Large intestine (tissue), 3 donors: ENCODE results near the gene RSU1. TPM values are rescaled to one million over a fixed set of nuclear protein-coding genes. Genes with fewer than 3 reads are reported as not detected.

ENCODE experiments used
- DNase-seq, 2 donors: peaks; one replicate each; pipeline versions ENCODE4 v3.0.0 to v3.0.0-alpha.2; 2013
- H3K27ac ChIP-seq: one replicate; pipeline ENCODE4 v1.5.1; 2013; ENCODE audit warnings: low read length
- H3K27me3 ChIP-seq: 2 replicates; pipeline ENCODE4 v1.6.1; 2013; ENCODE audit warnings: low read length; ENCODE audit not compliant: control insufficient read depth, insufficient read depth
- H3K36me3 ChIP-seq: 2 replicates; pipeline ENCODE4 v1.6.1; 2013; ENCODE audit warnings: low read length; ENCODE audit not compliant: control insufficient read depth, insufficient read depth
- H3K4me1 ChIP-seq: one replicate; pipeline ENCODE4 v1.6.1; 2013; ENCODE audit warnings: low read length; ENCODE audit not compliant: control insufficient read depth, insufficient read depth
- H3K4me3 ChIP-seq: one replicate; pipeline ENCODE4 v1.5.1; 2013; ENCODE audit warnings: low read length
- H3K9me3 ChIP-seq: one replicate; pipeline ENCODE4 v1.6.1; 2013; ENCODE audit warnings: mild to moderate bottlenecking, low read depth, low read length, moderate library complexity; ENCODE audit not compliant: control insufficient read depth
- WGBS: methylation state at CpG from one replicate; pipeline ENCODE4 v1.1.5; 2013; ENCODE audit warnings: low lambda C conversion rate; ENCODE audit not compliant: insufficient coverage; 5-methylcytosine and 5-hydroxymethylcytosine counted together
- polyA plus RNA-seq: library from polyadenylated mRNA; unstranded; fragments of 120-200 nt; gene quantifications from one replicate; pipeline ENCODE4 v1.2.1, GENCODE V29; 2013

The RSU1 gene
- polyA plus RNA-seq, 1 donor: 37.0 TPM

GRCh38 chr10:16547973-16548372 lies 269.3 kb downstream of the RSU1 start:
- DNase-seq: no peak
- Histone ChIP-seq H3K27me3 (no peaks in the 10 kb centered on the region), H3K4me1 (no peaks in the 10 kb centered on the region), H3K27ac (no peak overlapping the region), H3K9me3 (no peaks in the 10 kb centered on the region), H3K4me3 (no peak overlapping the region), H3K36me3 (no peaks in the 10 kb centered on the region)
- WGBS: no CpG with 5 or more reads among the region's 4 CpGs

- Histone ChIP-seq H3K36me3 (no peaks in the 10 kb centered on the region), H3K27me3 (no peaks in the 10 kb centered on the region), H3K4me3 (no peak overlapping the region), H3K27ac (no peak overlapping the region), H3K4me1 (no peaks in the 10 kb centered on the region), H3K9me3 (no peaks in the 10 kb centered on the region)
- peak in 1 of 2 donors; percentile 8 for DNase-seq
- no CpG with 5 or more reads among the region's 7 CpGs for WGBS
These were observed 272.0 kb downstream of the RSU1 start for GRCh38 chr10:16545116-16545736.

GRCh38 chr10:16544591-16544990 lies 272.6 kb downstream of the RSU1 start:
- no peaks in the 10 kb centered on the region for H3K4me1 ChIP-seq
- no peak overlapping the region for H3K27ac ChIP-seq
- no peak overlapping the region for H3K4me3 ChIP-seq
- DNase-seq: no peak
- no peaks in the 10 kb centered on the region for H3K36me3 ChIP-seq
- H3K27me3 ChIP-seq: no peaks in the 10 kb centered on the region
- no peaks in the 10 kb centered on the region for H3K9me3 ChIP-seq
- WGBS: 80% methylated on average over 1 of the region's 4 CpGs

DNA sequence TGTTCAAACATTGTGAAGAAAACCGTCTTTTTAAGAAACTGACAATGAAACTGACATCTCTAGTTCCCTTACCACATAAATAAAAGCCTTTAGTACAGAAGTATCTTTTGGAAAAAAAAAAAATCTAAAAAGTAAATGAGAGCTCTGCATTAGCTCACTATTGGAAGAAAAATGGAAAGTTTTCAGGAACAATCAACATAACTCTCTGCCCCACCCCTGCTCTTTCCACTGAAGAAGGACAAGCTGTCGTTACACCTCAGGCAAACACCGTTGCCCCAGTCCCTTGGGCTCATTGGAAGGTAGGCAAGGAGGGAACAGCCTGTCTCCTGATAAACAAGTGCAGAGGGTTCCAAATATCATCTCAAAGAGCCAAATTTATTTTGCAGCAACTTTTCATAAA lies 273.1 kb downstream of the RSU1 start:
- H3K4me3 ChIP-seq: no peak overlapping the region
- H3K27ac ChIP-seq: no peak overlapping the region
- no peaks in the 10 kb centered on the region for H3K27me3 ChIP-seq
- no peaks in the 10 kb centered on the region for H3K4me1 ChIP-seq
- H3K36me3 ChIP-seq: no peaks in the 10 kb centered on the region
- WGBS: 100% methylated on average over 1 of the region's 3 CpGs
- no peak for DNase-seq
- no peaks in the 10 kb centered on the region for H3K9me3 ChIP-seq
